HL-60/S4 (cell line): Measurements from ENCODE around the gene MDGA2.
"Not testable (repeated sequence)": the region's sequence is repeated elsewhere in the genome, so short reads cannot be mapped to it uniquely, and the experiment has no call there.

ENCODE experiments used
- in situ Hi-C: fragments of 300-500 bp; cut with MboI; formaldehyde crosslinking; loops from 2 replicates; pipeline ENCODE4 v1.14.3; 2022; ENCODE audit warnings: low sequenced_read_pairs

MDGA2 gene

DNA sequence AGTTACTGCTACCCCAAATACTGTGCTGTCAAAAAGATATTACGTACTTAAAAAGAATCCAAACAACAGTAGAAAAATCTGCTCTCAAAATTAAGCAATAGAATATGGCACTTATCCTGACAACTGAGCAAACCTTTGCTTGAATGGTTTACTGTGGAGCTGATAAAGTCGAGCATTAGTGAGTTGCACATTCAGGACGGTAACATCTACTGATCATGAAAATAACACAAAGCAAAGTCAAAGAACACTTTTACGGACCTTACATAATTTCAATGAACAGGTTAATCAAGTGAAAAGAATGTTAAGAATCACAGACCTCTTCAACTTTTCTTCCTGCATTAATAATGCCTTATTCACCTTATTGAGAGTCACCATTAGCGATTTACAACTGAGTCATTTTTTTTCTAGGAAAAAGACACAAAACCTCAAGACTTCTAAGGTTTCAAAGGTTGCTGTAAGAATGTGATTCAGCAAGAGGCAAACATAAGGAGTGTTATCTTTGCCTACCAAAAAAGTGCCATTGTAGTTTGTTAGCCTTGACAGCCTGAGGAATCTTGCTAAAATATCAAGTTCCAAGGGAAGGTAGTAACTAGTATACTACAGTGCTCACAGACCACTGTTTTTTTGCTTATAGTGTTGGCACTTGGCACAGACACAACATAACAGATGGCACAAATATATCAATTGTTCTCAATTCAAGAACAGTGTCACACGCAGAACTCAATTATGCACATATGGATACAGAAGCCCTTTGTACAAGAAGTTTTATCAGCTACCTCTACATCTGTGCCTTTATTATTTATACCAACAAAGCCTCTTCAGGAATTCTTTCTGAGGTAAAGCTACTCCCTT is 689.6 kb downstream of the MDGA2 start:
- in situ Hi-C loops, result no loop called here

DNA sequence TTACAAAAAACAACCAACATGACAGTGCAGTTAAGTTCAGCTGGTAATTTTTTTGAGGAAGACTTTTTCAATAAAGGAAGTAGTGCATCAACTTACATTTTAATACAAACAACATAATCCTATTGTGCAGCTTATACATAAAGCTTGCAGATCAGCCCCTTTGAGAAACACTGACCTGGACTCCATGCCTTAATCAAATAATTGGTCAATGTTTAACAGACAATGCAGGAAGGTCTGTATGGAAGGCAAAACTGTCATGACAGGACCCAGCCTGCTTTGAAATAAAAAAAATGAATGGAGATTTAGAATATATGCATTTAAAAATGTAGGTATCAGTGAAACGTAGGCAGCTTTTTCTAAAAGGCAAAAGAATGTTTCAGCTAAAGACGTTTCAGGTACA is 702.1 kb downstream of the MDGA2 start:
- in situ Hi-C loops, result no loop called here

DNA sequence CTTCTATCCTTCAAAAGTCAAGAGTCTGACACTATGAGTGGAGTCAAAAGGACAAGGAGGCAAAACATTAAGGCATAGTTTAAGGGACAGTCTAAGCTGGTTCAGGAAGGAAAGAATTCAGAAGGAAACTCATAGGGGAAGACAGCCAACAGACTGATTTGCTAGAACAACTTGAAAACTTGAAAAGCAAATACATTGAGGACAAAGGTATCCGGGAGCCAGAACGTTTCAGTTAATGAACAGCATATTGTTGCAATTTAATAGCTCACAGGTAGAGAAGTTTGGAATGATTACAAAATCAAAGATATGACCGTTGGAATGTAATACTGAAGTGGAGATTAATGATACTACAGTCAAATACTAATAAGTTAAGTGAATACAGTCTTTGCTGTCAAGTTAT is 711.0 kb downstream of the MDGA2 start:
- in situ Hi-C loops, result no loop called here

DNA sequence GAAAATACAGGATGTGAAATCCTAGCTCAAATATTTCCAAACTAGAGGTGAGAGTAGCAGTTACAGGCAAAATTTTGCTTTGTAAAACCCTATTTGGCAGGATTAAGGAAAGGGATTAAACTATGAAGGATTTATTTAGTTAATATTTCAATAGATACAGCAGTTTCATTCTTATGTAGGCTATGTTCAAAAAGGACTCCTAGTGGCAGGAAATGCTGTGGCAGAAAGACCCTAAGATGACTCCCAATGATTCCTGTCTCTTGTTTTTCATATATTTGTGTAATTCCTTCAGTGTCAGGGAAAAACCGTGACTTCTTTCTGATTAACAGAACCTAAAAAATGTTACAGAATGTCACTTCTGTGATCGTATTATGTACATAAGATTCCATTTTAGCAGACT is 724.3 kb downstream of the MDGA2 start:
- in situ Hi-C loops, result no loop called here

DNA sequence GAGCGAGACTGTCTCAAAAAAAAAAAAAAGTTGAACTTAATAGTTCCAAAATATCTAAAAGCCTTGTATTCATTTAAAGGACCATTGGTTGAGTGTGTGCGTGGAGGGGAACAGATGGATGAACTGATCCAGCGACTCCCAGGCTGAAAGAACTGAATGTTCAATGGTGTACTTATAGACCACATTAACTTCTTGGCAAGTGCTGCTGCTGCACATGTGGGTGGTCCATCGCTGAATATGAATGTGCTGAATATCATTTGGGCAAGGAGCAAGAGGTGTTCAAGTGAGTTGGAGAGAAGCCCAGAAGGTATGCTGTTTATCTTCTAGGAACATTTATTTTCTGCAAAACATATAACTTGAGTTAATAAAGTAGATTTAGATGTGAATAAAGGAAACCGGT is 734.8 kb downstream of the MDGA2 start:
- in situ Hi-C loops, result no loop called here

DNA sequence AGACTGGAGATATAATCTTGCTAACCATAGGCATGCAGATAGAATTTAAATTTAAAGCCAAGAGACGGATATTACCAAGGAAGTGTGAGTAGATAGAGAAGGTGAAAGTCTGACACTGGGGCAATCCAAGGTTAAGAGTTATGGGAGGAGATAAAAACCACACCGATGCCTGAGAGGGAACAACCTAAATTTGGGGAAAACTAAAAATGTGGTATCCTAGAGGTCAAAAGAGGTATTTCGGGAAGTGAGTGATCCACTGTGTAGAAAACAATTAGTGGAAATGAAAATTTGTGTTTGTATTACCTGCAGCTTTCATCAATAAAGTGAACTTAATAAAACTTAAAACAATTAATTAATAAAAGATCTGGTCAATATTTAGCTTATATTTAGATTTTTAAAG is 754.9 kb downstream of the MDGA2 start:
- in situ Hi-C loops, result no loop called here

DNA sequence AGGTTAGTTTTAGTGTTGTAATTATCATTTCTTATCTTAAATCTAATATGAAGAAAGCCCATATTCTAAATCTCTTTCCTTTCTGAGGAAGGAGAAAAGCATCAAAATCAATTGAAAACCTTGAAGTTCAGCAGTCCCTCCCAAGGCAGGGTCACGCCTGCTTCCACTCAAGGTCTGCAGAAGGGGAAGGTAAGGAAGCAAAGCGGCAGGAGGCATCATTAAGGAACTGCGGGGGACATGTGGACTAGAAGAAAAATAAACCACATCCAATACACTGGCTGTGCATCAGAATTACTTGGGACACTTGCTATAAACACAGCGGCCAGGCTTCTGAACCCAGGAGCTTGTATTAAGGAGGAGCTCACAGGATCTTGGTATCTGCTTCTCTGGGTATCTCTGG is 759.9 kb downstream of the MDGA2 start:
- in situ Hi-C loops, result not testable (repeated sequence)

DNA sequence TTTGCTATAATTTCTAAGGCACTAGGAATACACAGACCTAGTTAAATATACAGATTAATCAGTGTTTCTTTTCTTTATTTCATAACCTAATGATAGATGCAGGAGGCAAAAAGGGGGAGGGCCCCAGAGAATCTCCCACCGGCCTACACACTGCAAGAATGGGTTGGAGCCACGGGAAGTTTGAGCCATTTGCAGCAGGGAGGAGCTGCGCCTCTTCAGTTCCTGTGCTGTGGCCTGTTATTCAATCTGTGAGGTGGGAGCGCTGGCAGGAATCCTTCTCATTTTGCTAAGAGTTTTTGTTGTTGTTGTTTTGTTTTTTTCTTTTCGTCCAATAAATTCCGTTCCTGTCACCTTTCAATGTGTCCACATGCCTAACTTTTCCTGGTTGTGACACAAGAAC is 772.6 kb downstream of the MDGA2 start:
- in situ Hi-C loops, result no loop called here

DNA sequence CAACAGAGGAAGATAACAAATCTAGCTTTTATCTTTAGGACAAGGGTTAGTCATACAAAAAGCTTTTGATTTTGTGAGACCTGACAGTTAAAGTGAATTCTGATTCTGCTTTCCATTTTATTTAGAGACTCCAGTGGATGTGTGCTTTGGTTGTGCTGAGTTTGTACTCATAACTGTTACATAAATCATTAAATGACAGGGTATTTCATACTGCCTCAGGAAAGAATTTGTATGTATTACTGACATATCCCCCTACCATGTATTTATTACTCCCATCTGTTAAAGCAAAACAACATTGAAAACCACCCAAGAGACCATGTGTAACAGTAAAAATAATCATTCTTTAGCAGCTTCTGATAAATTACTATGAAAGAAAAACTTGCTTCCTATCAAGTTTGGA is 780.9 kb downstream of the MDGA2 start:
- in situ Hi-C loops, result no loop called here

DNA sequence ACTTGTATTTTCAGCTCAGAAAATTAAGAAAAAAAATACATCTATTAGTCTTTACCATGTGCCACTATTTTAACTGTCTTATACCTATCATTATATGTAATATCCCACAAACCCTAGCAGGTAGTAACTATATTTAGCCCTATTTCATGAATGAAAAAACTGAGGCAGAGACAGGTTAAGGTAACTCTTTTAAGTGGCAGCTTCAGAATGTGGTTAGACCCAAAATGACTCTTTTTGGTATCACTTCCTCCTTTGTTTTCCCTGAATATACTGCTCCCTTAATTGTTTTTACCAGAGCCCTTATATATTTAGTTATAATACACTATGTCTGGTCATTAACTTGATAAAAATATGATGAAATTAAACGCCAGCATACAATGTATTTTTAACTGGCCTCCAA is 788.3 kb downstream of the MDGA2 start:
- in situ Hi-C loops, result no loop called here

DNA sequence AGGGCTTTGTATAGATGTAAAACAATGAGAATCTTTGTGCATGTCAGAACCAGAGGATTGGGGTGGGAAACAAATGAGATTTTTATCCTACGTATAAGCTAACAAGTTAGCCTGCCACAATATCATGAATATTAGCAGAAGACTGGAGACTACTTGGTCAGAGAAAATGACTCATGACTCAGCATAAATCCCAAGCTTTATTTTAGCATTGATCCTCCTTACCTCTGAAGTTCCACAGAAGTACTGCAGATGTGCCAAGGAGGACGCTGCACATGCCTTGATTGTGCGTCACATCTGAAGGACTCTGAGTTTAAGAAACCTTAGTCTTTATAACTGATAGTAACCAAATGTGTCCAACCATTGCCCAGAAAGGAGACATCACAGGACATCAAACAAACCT is 789.8 kb downstream of the MDGA2 start:
- in situ Hi-C loops, result no loop called here

DNA sequence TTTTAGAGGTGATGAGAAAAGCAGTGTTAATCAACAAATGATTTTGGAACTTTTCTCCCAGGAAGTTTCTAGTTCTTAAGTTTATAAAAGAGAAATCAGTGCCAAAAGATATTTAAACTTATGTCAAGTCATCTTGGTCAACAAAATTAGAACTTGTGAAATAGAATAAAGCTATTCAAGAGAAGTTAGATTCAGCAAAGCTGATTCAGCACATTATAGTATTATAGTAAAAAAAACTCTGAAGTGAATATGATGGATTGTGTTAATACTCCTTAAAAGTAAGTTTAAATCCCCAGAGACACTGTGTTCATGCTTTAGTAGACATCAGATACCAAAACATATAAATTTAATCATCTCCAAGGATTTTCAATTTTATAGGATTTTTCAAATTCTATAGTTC is 813.7 kb downstream of the MDGA2 start:
- in situ Hi-C loops, result no loop called here

DNA sequence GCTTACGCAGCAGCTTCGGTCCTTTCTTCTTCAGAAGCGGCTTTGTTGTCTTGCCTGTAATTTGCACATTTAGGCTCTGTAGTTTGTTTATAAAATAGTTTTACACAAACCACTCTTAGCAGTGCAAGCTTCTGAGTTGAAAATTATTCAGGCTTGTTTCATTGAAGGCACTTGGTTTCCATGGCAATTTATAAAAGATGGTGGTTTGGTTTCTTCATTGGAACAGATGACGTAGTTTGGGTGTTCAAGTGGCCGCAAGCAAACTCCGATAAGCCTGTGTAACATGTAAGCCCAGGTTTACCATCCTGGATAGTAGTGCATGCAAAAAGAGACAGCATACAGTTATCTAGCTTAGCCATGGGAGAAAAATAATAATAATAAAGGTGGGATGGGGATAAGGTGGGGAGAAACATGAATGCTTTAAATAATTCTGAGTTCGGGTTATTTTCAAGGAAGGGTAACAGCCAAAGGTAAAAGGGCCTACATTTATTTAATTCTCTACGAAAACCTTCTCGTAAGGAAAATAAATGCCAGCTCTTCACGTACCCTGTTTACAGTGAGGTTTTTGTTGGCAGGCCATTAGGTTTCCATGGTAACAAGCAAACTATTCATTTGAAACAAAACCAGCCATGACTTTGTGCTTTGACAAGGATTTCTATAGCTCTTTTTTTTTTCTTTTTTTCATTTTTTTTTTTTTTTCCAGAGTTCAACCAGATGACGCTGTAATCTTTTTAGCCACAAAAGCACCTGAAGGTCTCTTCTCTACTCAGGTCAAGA is 834.3 kb downstream of the MDGA2 start:
- in situ Hi-C loops, result no loop called here

DNA sequence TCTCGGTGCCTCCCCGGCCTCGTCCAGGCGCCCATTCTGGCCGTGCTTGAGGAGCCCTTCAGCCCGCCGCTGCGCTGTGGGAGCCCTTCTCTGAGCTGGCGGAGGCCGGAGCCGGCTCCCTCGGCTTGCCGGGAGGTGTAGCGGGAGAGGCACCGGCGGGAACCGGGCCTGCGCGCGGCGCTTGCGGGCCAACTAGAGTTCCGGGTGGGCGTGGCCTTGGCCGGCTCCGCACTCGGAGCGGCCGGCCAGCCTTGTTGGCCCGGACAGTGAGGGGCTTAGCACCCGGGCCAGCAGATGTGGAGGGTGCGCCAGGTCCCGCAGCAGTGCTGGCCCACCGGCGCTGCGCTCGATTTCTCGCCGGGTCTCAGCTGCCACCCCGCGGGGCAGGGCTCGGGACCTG is 855.1 kb downstream of the MDGA2 start:
- in situ Hi-C loops, result no loop called here

DNA sequence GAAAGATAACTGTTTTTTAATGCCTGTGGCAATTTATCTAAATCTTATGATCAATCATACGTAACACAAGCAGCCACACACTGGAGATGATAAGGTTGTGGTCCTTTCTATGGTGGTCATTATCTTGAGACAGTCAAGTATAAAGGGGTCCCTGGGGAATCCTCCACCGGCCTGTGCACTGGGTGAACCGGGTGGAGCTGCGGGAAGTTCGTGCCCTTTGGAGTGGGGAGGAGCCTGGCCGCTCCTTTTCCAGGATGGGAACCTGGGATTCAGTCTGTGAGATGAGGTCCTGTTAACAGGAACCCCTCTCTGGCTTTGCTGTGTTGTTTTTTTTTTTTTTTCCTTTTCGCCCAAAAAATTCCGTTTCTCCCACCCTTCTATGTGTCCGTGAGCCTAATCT is 856.3 kb downstream of the MDGA2 start:
- in situ Hi-C loops, result no loop called here

DNA sequence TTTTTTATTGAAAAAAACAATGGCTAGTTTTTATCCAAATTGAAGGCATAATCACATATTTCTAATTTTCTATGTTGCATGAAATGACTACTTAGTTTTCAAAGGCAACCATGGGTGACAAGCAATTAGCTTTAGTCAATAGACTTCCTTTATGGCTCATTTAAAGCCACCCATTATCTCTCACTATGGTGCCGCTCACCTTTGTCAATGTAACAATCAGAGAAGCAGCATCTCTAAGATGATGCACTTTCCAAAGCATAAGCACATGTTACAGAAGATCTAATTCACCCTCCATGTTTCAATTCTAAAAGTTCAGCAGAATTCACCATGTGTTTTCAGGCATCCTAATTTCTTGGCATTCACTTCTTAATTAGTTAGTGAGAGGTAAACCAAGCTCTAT is 857.3 kb downstream of the MDGA2 start:
- in situ Hi-C loops, result no loop called here

DNA sequence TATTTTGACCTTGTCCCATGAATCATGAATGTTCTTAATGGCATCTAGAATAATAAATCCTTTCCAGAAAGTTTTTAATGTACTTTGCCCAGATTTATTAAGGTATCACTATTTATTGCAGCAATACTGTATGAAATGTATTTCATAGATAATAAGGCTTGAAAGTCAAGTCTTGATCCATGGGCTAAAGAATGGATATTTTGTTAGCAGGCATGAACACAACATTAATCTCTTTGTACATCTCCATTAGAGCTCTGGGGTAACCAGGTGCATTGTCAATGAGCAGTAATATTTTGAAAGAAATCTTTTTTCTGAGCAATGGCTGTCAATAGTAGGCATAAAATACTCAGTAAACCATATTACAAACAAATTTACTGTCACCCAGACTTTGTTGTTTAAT is 882.3 kb downstream of the MDGA2 start:
- in situ Hi-C loops, result no loop called here
